HG03060 (cell line): Measurements from ENCODE around the gene REPS1.

ENCODE experiments used
- ATAC-seq: cut with Tn5 transposase; IDR thresholded peaks from one replicate; pipeline ENCODE4 v1.9.1; 2021; ENCODE audit warnings: low read depth, moderate number of reproducible peaks; ENCODE audit not compliant: unreplicated experiment

REPS1 gene

DNA sequence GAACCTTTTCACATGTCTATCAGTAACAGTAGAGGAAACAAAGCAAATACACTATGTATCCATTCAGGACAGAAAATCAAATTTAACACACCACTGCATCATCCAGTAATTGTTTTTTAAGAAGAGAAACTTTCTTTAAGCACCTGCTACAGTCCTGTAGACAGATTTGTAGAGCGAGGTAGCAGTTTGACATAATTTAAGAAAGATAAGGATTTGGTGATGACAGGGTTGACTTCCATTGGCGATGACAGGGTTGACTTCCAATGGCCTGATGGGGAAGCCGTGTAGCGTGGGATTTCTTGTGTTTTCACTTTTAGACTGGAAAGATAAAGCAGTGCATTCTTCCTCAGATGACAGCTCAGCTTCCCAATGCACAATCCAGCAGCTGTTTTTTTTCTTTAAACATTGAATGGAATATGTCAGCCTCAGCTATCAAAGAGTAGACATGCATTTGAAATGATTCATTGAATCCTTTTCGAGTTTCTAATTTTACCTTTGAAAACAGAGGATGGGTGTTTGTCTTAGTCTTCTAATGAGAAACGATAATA lies 123.6 kb downstream of the REPS1 start:
- no peak for ATAC-seq

DNA sequence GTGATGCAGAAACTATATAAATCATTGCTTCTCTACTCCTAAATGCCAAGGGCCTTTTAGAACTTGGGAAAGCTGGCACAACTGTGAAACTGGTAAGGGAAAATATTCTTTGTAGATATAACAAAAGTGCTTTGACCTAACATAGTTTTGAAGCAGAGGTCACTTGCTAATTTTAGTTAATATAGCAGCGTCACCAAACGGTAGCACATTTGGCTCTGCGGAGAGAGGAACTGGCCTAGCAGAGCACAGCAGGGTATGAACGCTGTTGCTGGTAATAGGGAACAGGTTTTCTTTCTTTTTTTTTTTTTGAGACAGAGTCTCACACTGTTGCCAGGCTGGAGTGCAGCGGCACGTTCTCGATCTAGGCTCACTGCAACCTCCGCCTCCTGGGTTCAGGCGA lies 124.7 kb downstream of the REPS1 start:
- ATAC-seq: no peak

DNA sequence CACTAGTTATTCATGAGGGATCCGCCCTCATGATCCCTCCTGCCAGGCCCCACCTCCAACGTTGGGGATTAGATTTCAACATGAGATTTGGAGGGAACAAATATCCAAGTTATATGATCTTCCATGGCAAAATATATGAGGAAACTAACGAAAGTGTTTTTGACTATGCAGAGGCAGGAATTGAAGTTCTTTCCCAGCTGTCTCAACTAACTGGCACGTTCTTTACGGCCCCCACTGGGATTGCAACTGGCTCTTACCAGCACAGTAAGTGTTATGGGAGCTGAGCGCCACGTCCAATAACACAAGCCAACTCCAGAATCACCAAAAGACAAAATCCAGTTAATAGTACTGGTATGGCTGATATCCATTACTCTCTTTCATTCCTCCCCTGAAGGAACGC lies 125.6 kb downstream of the REPS1 start:
- no peak for ATAC-seq

DNA sequence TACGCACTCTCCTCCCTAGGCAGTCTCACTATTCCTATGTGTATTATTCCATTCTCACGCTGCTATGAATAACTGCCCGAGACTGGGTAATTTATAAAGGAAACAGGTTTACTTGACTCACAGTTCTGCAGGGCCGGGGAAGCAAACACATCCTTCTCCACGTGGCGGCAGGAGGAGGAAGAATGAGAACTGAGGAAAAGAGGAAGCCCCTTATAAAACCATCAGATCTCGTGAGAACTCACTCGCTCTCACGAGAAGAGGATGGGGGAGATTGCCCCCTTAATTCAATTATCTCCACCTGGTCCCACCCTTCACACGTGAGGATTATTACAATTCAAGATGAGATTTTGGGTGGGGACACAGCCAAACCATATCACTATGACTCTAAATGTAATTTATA lies 130.3 kb downstream of the REPS1 start:
- ATAC-seq: no peak

DNA sequence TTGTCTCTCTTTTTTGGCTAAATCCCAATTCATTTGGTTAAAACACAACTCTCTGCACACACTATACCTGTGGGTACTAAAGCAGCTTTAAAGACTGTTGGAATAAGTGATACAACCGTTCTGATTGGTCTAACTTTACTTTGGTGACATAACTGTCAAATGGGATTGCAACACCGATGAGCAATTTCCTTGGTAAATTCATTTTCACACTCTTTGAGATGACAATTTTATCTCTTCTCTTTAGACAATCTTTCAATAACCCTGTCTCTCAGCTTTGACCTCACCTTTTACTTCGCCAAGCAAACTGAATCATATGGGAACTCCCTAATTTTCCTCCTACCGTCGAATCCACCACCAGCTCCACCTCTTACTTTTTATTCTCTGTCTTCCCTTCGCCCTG lies 131.4 kb downstream of the REPS1 start:
- no peak for ATAC-seq
